ENCODE data around the gene MAP3K3. TPM values are rescaled to one million over a fixed set of nuclear protein-coding genes. Genes with fewer than 3 reads are reported as not detected.

Gene MAP3K3
- total and polyA plus RNA-seq, 2 donors (not counting 1 experiment from before 2014, with no cell fraction given) = 49.1 to 74.7 TPM

- ATAC-seq (ENCODE audit: low read depth) (no peak), DNase-seq (no peak)
- Histone ChIP-seq H3K36me3 (replicated peaks in 1 of 2; ENCODE audit: control extremely low read depth in 1 of 2, control insufficient read depth in 1 of 2, extremely low read depth in 1 of 2, insufficient read depth in 2 of 2, low read length in 1 of 2) (peaks cover 0 to 3% of the 10 kb centered on the region in 2 experiments), H3K4me3 (ENCODE audit: control extremely low read depth in 1 of 5, extremely low read depth in 1 of 5, insufficient read depth in 1 of 5, low read depth in 2 of 5, low read length in 4 of 5) (peak overlapping the region in 3 of 5 experiments; percentile 70 to 90 (median 71)), H3K27ac (ENCODE audit: low read length in 2 of 2) (no peak overlapping the region), H2AFZ (ENCODE audit: insufficient read depth, low read depth, low read length, poor library complexity, severe bottlenecking) (no peak overlapping the region), H4K20me1 (ENCODE audit: control insufficient read depth, insufficient read depth, low read length, poor library complexity, severe bottlenecking) (peaks cover 48% of the 10 kb centered on the region), H3K79me2 (ENCODE audit: control insufficient read depth, insufficient read depth, low read length) (peaks cover 61% of the 10 kb centered on the region), H3K4me1 (ENCODE audit: control insufficient read depth in 2 of 2, insufficient read depth in 2 of 2, low read length in 2 of 2) (peaks cover 18 to 24% of the 10 kb centered on the region in 2 donors), H3K27me3 (replicated peaks in 1 of 4; ENCODE audit: control extremely low read depth in 1 of 4, control insufficient read depth in 3 of 4, insufficient read depth in 4 of 4, low read length in 3 of 4) (no peaks in the 10 kb centered on the region), H3K9me3 (ENCODE audit: control extremely low read depth in 1 of 3, control insufficient read depth in 2 of 3, insufficient read depth in 1 of 3, low read length in 2 of 3) (no peaks in the 10 kb centered on the region), H3K9ac (ENCODE audit: low read length) (peak overlapping the region; percentile 77), H3K4me2 (replicated peaks; ENCODE audit: low read depth, low read length, poor library complexity, severe bottlenecking) (peak overlapping the region; percentile 97)
- Mint-ChIP-seq H3K4me3 (peak overlapping the region; percentile 99), H3K4me1 (peaks cover 42% of the 10 kb centered on the region), H3K27me3 (no peaks in the 10 kb centered on the region), H3K27ac (no peak overlapping the region), H3K9me3 (ENCODE audit: insufficient read depth) (no peaks in the 10 kb centered on the region)
- ChIA-PET CTCF (interaction anchor here (0.6 to 4.1 kb wide), 4 partner anchors 12 to 1209 kb away, joined by 4 to 30 read pairs (median 4); no protein-coding TSS in a partner anchor), POLR2A (interaction anchor here (0.7 to 2.8 kb wide), 2 partner anchors 22 to 75 kb away, joined by 4 to 48 read pairs; partner anchors contain the start of gene LIMD2)
- no peak for TF ChIP-seq EZH2 (IDR thresholded peaks at IDR 0.05; ENCODE audit: borderline replicate concordance, insufficient read depth, low read depth, low read length, poor library complexity, severe bottlenecking)
- intact Hi-C loops (cut with micrococcal nuclease) = loop anchor here (2.0 to 5.0 kb wide), 4 partner anchors 43 to 657 kb away; partner anchors contain the start of genes CYB561, FTSJ3, PSMC5 and TANC2
- WGBS (ENCODE audit: insufficient coverage) = 41% methylated on average over 5 of the region's 7 CpGs
These were observed 1.7 kb downstream of the MAP3K3 start for GRCh38 chr17:63623786-63624530.

- Histone ChIP-seq H3K27ac (ENCODE audit: low read length in 2 of 2) (no peak overlapping the region), H3K9ac (ENCODE audit: low read length) (no peak overlapping the region), H3K27me3 (replicated peaks in 1 of 4; ENCODE audit: control extremely low read depth in 1 of 4, control insufficient read depth in 3 of 4, insufficient read depth in 4 of 4, low read length in 3 of 4) (no peaks in the 10 kb centered on the region), H4K20me1 (ENCODE audit: control insufficient read depth, insufficient read depth, low read length, poor library complexity, severe bottlenecking) (peaks cover 49% of the 10 kb centered on the region), H3K4me3 (ENCODE audit: control extremely low read depth in 1 of 5, extremely low read depth in 1 of 5, insufficient read depth in 1 of 5, low read depth in 2 of 5, low read length in 4 of 5) (no peak overlapping the region), H3K4me1 (ENCODE audit: control insufficient read depth in 2 of 2, insufficient read depth in 2 of 2, low read length in 2 of 2) (peaks cover 18 to 24% of the 10 kb centered on the region in 2 donors), H3K79me2 (ENCODE audit: control insufficient read depth, insufficient read depth, low read length) (peaks cover 66% of the 10 kb centered on the region), H3K36me3 (replicated peaks in 1 of 2; ENCODE audit: control extremely low read depth in 1 of 2, control insufficient read depth in 1 of 2, extremely low read depth in 1 of 2, insufficient read depth in 2 of 2, low read length in 1 of 2) (peaks cover 0 to 7% of the 10 kb centered on the region in 2 experiments), H3K9me3 (ENCODE audit: control extremely low read depth in 1 of 3, control insufficient read depth in 2 of 3, insufficient read depth in 1 of 3, low read length in 2 of 3) (no peaks in the 10 kb centered on the region), H2AFZ (ENCODE audit: insufficient read depth, low read depth, low read length, poor library complexity, severe bottlenecking) (no peak overlapping the region), H3K4me2 (replicated peaks; ENCODE audit: low read depth, low read length, poor library complexity, severe bottlenecking) (peak overlapping the region; percentile 97)
- POLR2A ChIA-PET = no interaction called here
- intact Hi-C loops (cut with micrococcal nuclease) = loop anchor here (5.0 kb wide), 2 partner anchors 43 to 657 kb away; partner anchors contain the start of gene TANC2
- ATAC-seq (ENCODE audit: low read depth) (no peak), DNase-seq (no peak)
- TF ChIP-seq CTCF (IDR thresholded peaks at IDR 0.05) = no peak
- no peak for TF ChIP-seq EZH2 (IDR thresholded peaks at IDR 0.05; ENCODE audit: borderline replicate concordance, insufficient read depth, low read depth, low read length, poor library complexity, severe bottlenecking)
- Mint-ChIP-seq H3K27ac (no peak overlapping the region), H3K27me3 (no peaks in the 10 kb centered on the region), H3K4me3 (peak overlapping the region; percentile 24), H3K9me3 (ENCODE audit: insufficient read depth) (no peaks in the 10 kb centered on the region), H3K4me1 (peaks cover 42% of the 10 kb centered on the region)
- CTCF ChIA-PET = interaction anchor here (0.6 to 1.4 kb wide), 4 partner anchors 12 to 1208 kb away, joined by 3 to 4 read pairs (median 4); no protein-coding TSS in a partner anchor
- WGBS (ENCODE audit: insufficient coverage) = no CpG with 5 or more reads among the region's 1 CpG
These were observed 2.3 kb downstream of the MAP3K3 start for GRCh38 chr17:63624531-63624880.
